Naive thymus-derived CD8-positive, alpha-beta T cell (primary cell): ENCODE measurements around the gene ZBTB33. TPM values are rescaled to one million over a fixed set of nuclear protein-coding genes. Genes with fewer than 3 reads are reported as not detected.

Experiments used
- ATAC-seq, 2 donors: fragments of 150-1000 bp; cut with Tn5 transposase in 1 of 2; sonication (Bioruptor Pico), chemical (Tn5 transposase) in 1 of 2; 1 replicate in 1 of 2; 2 replicates in 1 of 2; pipeline ENCODE4 v1.10.0; 2021; ENCODE audit warnings: mild to moderate bottlenecking in 2 of 2, moderate library complexity in 2 of 2
- POLR2A ChIA-PET: fragments of 350-600 bp; sonication (Branson Sonifier 250); formaldehyde crosslinking; loops from one replicate; lab custom pipeline; 2021; ENCODE audit warnings: antibody characterized with exemption; lab: Charles Lee
- DNase-seq, 10 donors: peaks; one replicate each; pipeline versions ENCODE4 v3.0.0 to v3.0.0-alpha.2; 2020 to 2022
- H3K27ac Mint-ChIP-seq, 10 donors: one replicate each; pipeline ENCODE4 v1.8.0; 2020 to 2022; ENCODE audit warnings: mild to moderate bottlenecking in 10 of 10, mixed read lengths in 10 of 10, moderate library complexity in 4 of 10, inconsistent platforms in 1 of 10
- H3K27me3 Mint-ChIP-seq, 5 donors: one replicate each; pipeline ENCODE4 v1.8.0; 2021 to 2022; ENCODE audit warnings: mixed read lengths in 5 of 5
- H3K36me3 Mint-ChIP-seq, 3 donors: one replicate each; pipeline ENCODE4 v1.8.0; 2020 to 2022; ENCODE audit warnings: mixed read lengths in 3 of 3, mild to moderate bottlenecking in 2 of 3, inconsistent platforms in 1 of 3
- H3K4me1 Mint-ChIP-seq, 4 donors: one replicate each; pipeline ENCODE4 v1.8.0; 2021 to 2022; ENCODE audit warnings: mixed read lengths in 4 of 4
- H3K4me3 Mint-ChIP-seq, 10 donors: one replicate each; pipeline ENCODE4 v1.8.0; 2020 to 2022; ENCODE audit warnings: mild to moderate bottlenecking in 10 of 10, mixed read lengths in 10 of 10, moderate library complexity in 6 of 10, inconsistent platforms in 1 of 10
- H3K9me3 Mint-ChIP-seq, 9 donors: one replicate each; pipeline ENCODE4 v1.8.0; 2020 to 2022; ENCODE audit warnings: mixed read lengths in 9 of 9, mild to moderate bottlenecking in 3 of 9, inconsistent platforms in 1 of 9, moderate library complexity in 1 of 9
- polyA plus RNA-seq, 3 donors: library from polyadenylated mRNA; unstranded; fragments of 300-500 nt; fragmentation: Illumina TruSeq; gene quantifications; one replicate each; pipeline ENCODE4 v1.2.3, GENCODE V29; 2021
- total RNA-seq, 8 experiments: library from RNA in 2 of 8; stranded (reverse) in 2 of 8; gene quantifications; one replicate each; pipeline ENCODE4 v1.2.3 and lab custom pipeline; 2021 to 2026

Gene ZBTB33
- total RNA-seq (10 to 100 TPM; 32.4 to 34.4 TPM), polyA plus RNA-seq (10 to 100 TPM in 2 of 3 donors, 1 to 10 TPM in 1; 9.6 to 14.3 (median 13.6) TPM), total RNA-seq (lab: John Stamatoyannopoulos, UW) (43.6 to 74.2 (median 54.4) reads per million in 6 experiments)

GRCh38 chrX:120250522-120251271 is at the start of gene ZBTB33:
TSS of gene ZBTB33 (plus strand) at chrX:120250812. CDS start at chrX:120253416, 2,604 bp downstream.
- peaks cover 7 to 39% (median 22%) of the 10 kb centered on the region in 4 donors for H3K4me1 Mint-ChIP-seq
- POLR2A ChIA-PET, result interaction anchor here (0.5 to 2.5 kb wide), 13 partner anchors 9 to 837 kb away, joined by 3 to 29 read pairs (median 4); partner anchors contain the start of genes MCTS1 and RNF113A
- DNase-seq, result peak; percentile 71 to 90 (median 82)
- peak within 1 kb of the TSS; percentile 88 to 97 (median 94) for H3K4me3 Mint-ChIP-seq
- no peaks in the 10 kb centered on the region for H3K9me3 Mint-ChIP-seq
- no peaks in the 10 kb centered on the region for H3K27me3 Mint-ChIP-seq
- peak; percentile 98 for ATAC-seq
- H3K27ac Mint-ChIP-seq, result peak within 1 kb of the TSS; percentile 94 to 99 (median 97)
- peaks cover 7 to 27% (median 11%) of the 10 kb centered on the region in 3 donors for H3K36me3 Mint-ChIP-seq

GRCh38 chrX:120200851-120201250 is 49.8 kb upstream of the ZBTB33 start:
- POLR2A ChIA-PET, result no interaction called here
- Mint-ChIP-seq H3K27me3 (no peaks in the 10 kb centered on the region), H3K4me3 (no peak overlapping the region), H3K27ac (no peak overlapping the region), H3K4me1 (peaks cover 4 to 10% (median 6%) of the 10 kb centered on the region in 4 donors), H3K36me3 (peaks cover 0 to 6% (median 2%) of the 10 kb centered on the region in 3 donors), H3K9me3 (no peaks in the 10 kb centered on the region)
- no peak for DNase-seq
- no peak for ATAC-seq

GRCh38 chrX:120205816-120206753 is 44.5 kb upstream of the ZBTB33 start:
- POLR2A ChIA-PET, result no interaction called here

GRCh38 chrX:120207009-120207605 is 43.5 kb upstream of the ZBTB33 start:
- Mint-ChIP-seq H3K27me3 (no peaks in the 10 kb centered on the region), H3K4me3 (no peak overlapping the region), H3K27ac (no peak overlapping the region), H3K36me3 (peaks cover 0 to 2% (median 0%) of the 10 kb centered on the region in 3 donors), H3K9me3 (peaks cover 0 to 2% (median 0%) of the 10 kb centered on the region in 9 donors), H3K4me1 (peaks cover 0 to 5% (median 0%) of the 10 kb centered on the region in 4 donors)
- DNase-seq (no peak), ATAC-seq (no peak)
- POLR2A ChIA-PET, result no interaction called here

More at GRCh38 chrX:120205816-120206753, 44.5 kb upstream of the ZBTB33 start:
- DNase-seq (no peak), ATAC-seq (no peak)
- Mint-ChIP-seq H3K4me1 (peaks cover 0 to 5% (median 0%) of the 10 kb centered on the region in 4 donors), H3K4me3 (no peak overlapping the region), H3K36me3 (peaks cover 0 to 2% (median 0%) of the 10 kb centered on the region in 3 donors), H3K27me3 (no peaks in the 10 kb centered on the region), H3K27ac (peak overlapping the region in 2 of 10 donors; percentile 54 to 59), H3K9me3 (peaks cover 0 to 2% (median 0%) of the 10 kb centered on the region in 9 donors)

GRCh38 chrX:120213438-120214265 is 37.0 kb upstream of the ZBTB33 start:
- ATAC-seq (peak; percentile 70 to 72), DNase-seq (peak; percentile 20 to 66 (median 44))
- no peaks in the 10 kb centered on the region for H3K9me3 Mint-ChIP-seq
- POLR2A ChIA-PET, result no interaction called here
- H3K27ac Mint-ChIP-seq, result no peak overlapping the region
- peaks cover 0 to 5% (median 2%) of the 10 kb centered on the region in 3 donors for H3K36me3 Mint-ChIP-seq
- no peak overlapping the region for H3K4me3 Mint-ChIP-seq
- H3K27me3 Mint-ChIP-seq, result no peaks in the 10 kb centered on the region
- peaks cover 2 to 11% (median 7%) of the 10 kb centered on the region in 4 donors for H3K4me1 Mint-ChIP-seq

- Mint-ChIP-seq H3K27ac (no peak overlapping the region), H3K36me3 (peaks cover 0 to 55% (median 3%) of the 10 kb centered on the region in 3 donors), H3K9me3 (no peaks in the 10 kb centered on the region), H3K4me3 (no peak overlapping the region), H3K27me3 (no peaks in the 10 kb centered on the region), H3K4me1 (peaks cover 0 to 3% (median 0%) of the 10 kb centered on the region in 4 donors)
- ATAC-seq (no peak), DNase-seq (no peak)
- POLR2A ChIA-PET, result no interaction called here
Observed at GRCh38 chrX:120223374-120223773, 27.2 kb upstream of the ZBTB33 start.

- DNase-seq (no peak), ATAC-seq (no peak)
- H3K9me3 Mint-ChIP-seq, result no peaks in the 10 kb centered on the region
- no peak overlapping the region for H3K27ac Mint-ChIP-seq
- H3K36me3 Mint-ChIP-seq, result peaks cover 0 to 56% (median 3%) of the 10 kb centered on the region in 3 donors
- no peak overlapping the region for H3K4me3 Mint-ChIP-seq
- no peaks in the 10 kb centered on the region for H3K27me3 Mint-ChIP-seq
- POLR2A ChIA-PET, result no interaction called here
- peaks cover 0 to 3% (median 0%) of the 10 kb centered on the region in 4 donors for H3K4me1 Mint-ChIP-seq
Observed at GRCh38 chrX:120224388-120224787, 26.2 kb upstream of the ZBTB33 start.

- Mint-ChIP-seq H3K9me3 (no peaks in the 10 kb centered on the region), H3K27ac (peak overlapping the region in 1 of 10 donors; percentile 27), H3K27me3 (no peaks in the 10 kb centered on the region), H3K4me3 (no peak overlapping the region), H3K36me3 (peaks cover 0 to 30% (median 0%) of the 10 kb centered on the region in 3 donors), H3K4me1 (peaks cover 0 to 5% (median 0%) of the 10 kb centered on the region in 4 donors)
- ATAC-seq, result no peak
- no peak for DNase-seq
- POLR2A ChIA-PET, result no interaction called here
Observed at GRCh38 chrX:120228187-120228908, 22.3 kb upstream of the ZBTB33 start.

- ATAC-seq, result no peak
- Mint-ChIP-seq H3K27me3 (no peaks in the 10 kb centered on the region), H3K4me1 (no peaks in the 10 kb centered on the region), H3K27ac (no peak overlapping the region), H3K9me3 (no peaks in the 10 kb centered on the region), H3K4me3 (no peak overlapping the region), H3K36me3 (peaks cover 0 to 41% (median 7%) of the 10 kb centered on the region in 3 donors)
- POLR2A ChIA-PET, result no interaction called here
- no peak for DNase-seq
Observed at GRCh38 chrX:120235284-120235683, 15.3 kb upstream of the ZBTB33 start.

GRCh38 chrX:120236687-120237479 is 13.7 kb upstream of the ZBTB33 start:
- Mint-ChIP-seq H3K27me3 (no peaks in the 10 kb centered on the region), H3K4me3 (no peak overlapping the region), H3K27ac (no peak overlapping the region), H3K9me3 (no peaks in the 10 kb centered on the region), H3K4me1 (peaks cover 0 to 4% (median 2%) of the 10 kb centered on the region in 4 donors), H3K36me3 (peaks cover 0 to 43% (median 7%) of the 10 kb centered on the region in 3 donors)
- DNase-seq (no peak), ATAC-seq (no peak)
- POLR2A ChIA-PET, result no interaction called here
